Calu3 (cell line): ENCODE measurements around the gene FGD3. TPM values are rescaled to one million over a fixed set of nuclear protein-coding genes. Genes with fewer than 3 reads are reported as not detected.

Source experiments
- BruUV-seq: library from RNA; stranded (reverse); fragments of 400-500 nt; replicated peaks from 2 replicates; lab custom pipeline; 2021; lab: Mats Ljungman, UMichigan
- CTCF ChIA-PET: fragments of 300-600 bp; sonication (Branson Sonifier 250); formaldehyde crosslinking; loops from one replicate; lab custom pipeline; 2022; ENCODE audit warnings: antibody characterized with exemption; lab: Charles Lee
- DNase-seq: peaks from one replicate; pipeline ENCODE4 v3.0.0; 2022
- H3K27ac Mint-ChIP-seq: one replicate; pipeline ENCODE4 v1.8.0; 2022; ENCODE audit warnings: mixed read lengths; ENCODE audit not compliant: unreplicated experiment
- H3K27me3 Mint-ChIP-seq: one replicate; pipeline ENCODE4 v1.8.0; 2022; ENCODE audit warnings: mixed read lengths; ENCODE audit not compliant: unreplicated experiment
- H3K36me3 Mint-ChIP-seq: one replicate; pipeline ENCODE4 v1.8.0; 2022; ENCODE audit warnings: mild to moderate bottlenecking, moderate library complexity, mixed read lengths; ENCODE audit not compliant: insufficient read depth, unreplicated experiment
- H3K4me1 Mint-ChIP-seq: one replicate; pipeline ENCODE4 v1.8.0; 2022; ENCODE audit warnings: mild to moderate bottlenecking, low read depth, mixed read lengths; ENCODE audit not compliant: unreplicated experiment
- H3K4me3 Mint-ChIP-seq: one replicate; pipeline ENCODE4 v1.8.0; 2022; ENCODE audit warnings: mild to moderate bottlenecking, low read depth, moderate library complexity, mixed read lengths; ENCODE audit not compliant: unreplicated experiment
- H3K9me3 Mint-ChIP-seq: one replicate; pipeline ENCODE4 v1.8.0; 2022; ENCODE audit warnings: low read depth, mixed read lengths; ENCODE audit not compliant: unreplicated experiment
- CTCF ChIP-seq: fragments of 200-600 bp; IDR thresholded peaks from one replicate; pipeline ENCODE4 v1.8.0; 2022; ENCODE audit warnings: antibody characterized with exemption; ENCODE audit not compliant: unreplicated experiment
- intact Hi-C: fragments of 100-400 bp; cut with micrococcal nuclease; formaldehyde crosslinking; loops from one replicate; pipeline ENCODE4 v1.10.0; 2022; ENCODE audit not compliant: unreplicated experiment
- total RNA-seq: library from RNA; stranded (reverse); gene quantifications from 2 replicates; pipeline ENCODE4 v1.2.3, GENCODE V29; 2022

The FGD3 gene
- total RNA-seq, 1 experiment from 2014 or later = 3.1 TPM

GRCh38 chr9:92986176-92987119 lies 39.1 kb downstream of the FGD3 start:
- DNase-seq = no peak
- CTCF ChIA-PET = no interaction called here
- Mint-ChIP-seq H3K4me1 (peaks cover 11% of the 10 kb centered on the region), H3K9me3 (peaks cover 13% of the 10 kb centered on the region), H3K36me3 (peaks cover 4% of the 10 kb centered on the region), H3K27me3 (no peaks in the 10 kb centered on the region), H3K27ac (no peak overlapping the region), H3K4me3 (no peak overlapping the region)
- no peak for TF ChIP-seq CTCF
- BruUV-seq = no TSS peak
- intact Hi-C loops = no loop called here

GRCh38 chr9:92988215-92988768 lies 41.0 kb downstream of the FGD3 start:
- H3K27ac Mint-ChIP-seq = no peak overlapping the region
- no TSS peak for BruUV-seq
- H3K4me3 Mint-ChIP-seq = no peak overlapping the region
- CTCF ChIA-PET = no interaction called here
- H3K9me3 Mint-ChIP-seq = peaks cover 8% of the 10 kb centered on the region
- DNase-seq = no peak
- peaks cover 4% of the 10 kb centered on the region for H3K36me3 Mint-ChIP-seq
- no peak for TF ChIP-seq CTCF
- intact Hi-C loops = no loop called here
- no peaks in the 10 kb centered on the region for H3K27me3 Mint-ChIP-seq
- H3K4me1 Mint-ChIP-seq = peaks cover 11% of the 10 kb centered on the region

GRCh38 chr9:92989561-92989960 lies 42.2 kb downstream of the FGD3 start:
- H3K27me3 Mint-ChIP-seq = no peaks in the 10 kb centered on the region
- intact Hi-C loops = no loop called here
- TF ChIP-seq CTCF = no peak
- CTCF ChIA-PET = no interaction called here
- no peak for DNase-seq
- BruUV-seq = no TSS peak
- H3K36me3 Mint-ChIP-seq = peaks cover 4% of the 10 kb centered on the region
- no peak overlapping the region for H3K4me3 Mint-ChIP-seq
- H3K27ac Mint-ChIP-seq = no peak overlapping the region
- H3K4me1 Mint-ChIP-seq = peaks cover 11% of the 10 kb centered on the region
- H3K9me3 Mint-ChIP-seq = peaks cover 8% of the 10 kb centered on the region

GRCh38 chr9:92990461-92990860 lies 43.1 kb downstream of the FGD3 start:
- CTCF ChIA-PET = no interaction called here
- no peak overlapping the region for H3K27ac Mint-ChIP-seq
- no peak for DNase-seq
- peaks cover 8% of the 10 kb centered on the region for H3K9me3 Mint-ChIP-seq
- no peak overlapping the region for H3K4me3 Mint-ChIP-seq
- H3K4me1 Mint-ChIP-seq = peaks cover 11% of the 10 kb centered on the region
- no peak for TF ChIP-seq CTCF
- H3K36me3 Mint-ChIP-seq = peaks cover 4% of the 10 kb centered on the region
- intact Hi-C loops = no loop called here
- no TSS peak for BruUV-seq
- H3K27me3 Mint-ChIP-seq = no peaks in the 10 kb centered on the region
